Stimulated activated CD4-positive, alpha-beta T cell treated with anti-CD3 and anti-CD28 coated beads, Interleukin-12 subunit alpha, Interleukin-12 subunit beta, amount 100 ng/mL, for 4 hours (primary cell): ENCODE data around the gene STAB1.

ENCODE experiments used
- DNase-seq: peaks from one replicate; pipeline ENCODE4 v3.0.0-alpha.2; 2020

STAB1 gene

GRCh38 chr3:52458031-52458760 lies 36.9 kb upstream of the STAB1 start:
- no peak for DNase-seq

GRCh38 chr3:52458770-52459545 lies 36.2 kb upstream of the STAB1 start:
- DNase-seq, result no peak

- DNase-seq, result no peak
Measured at GRCh38 chr3:52461874-52462273, 33.3 kb upstream of the STAB1 start.

- no peak for DNase-seq
Measured at GRCh38 chr3:52463416-52463815, 31.7 kb upstream of the STAB1 start.

GRCh38 chr3:52468336-52468735 lies 26.8 kb upstream of the STAB1 start:
- no peak for DNase-seq

- no peak for DNase-seq
Measured at GRCh38 chr3:52469001-52469400, 26.1 kb upstream of the STAB1 start.

- DNase-seq, result no peak
Measured at GRCh38 chr3:52470920-52471319, 24.2 kb upstream of the STAB1 start.

- peak; percentile 29 for DNase-seq
Measured at GRCh38 chr3:52471371-52472238, 23.5 kb upstream of the STAB1 start.

- DNase-seq, result no peak
Measured at GRCh38 chr3:52472239-52473000, 22.7 kb upstream of the STAB1 start.

GRCh38 chr3:52473026-52473425 lies 22.1 kb upstream of the STAB1 start:
- DNase-seq, result no peak

- DNase-seq, result no peak
Measured at GRCh38 chr3:52477076-52477795, 17.9 kb upstream of the STAB1 start.

GRCh38 chr3:52477796-52478095 lies 17.4 kb upstream of the STAB1 start:
- no peak for DNase-seq

- no peak for DNase-seq
Measured at GRCh38 chr3:52479037-52479876, 15.9 kb upstream of the STAB1 start.

GRCh38 chr3:52479877-52480575 lies 15.1 kb upstream of the STAB1 start:
- no peak for DNase-seq

- DNase-seq, result no peak
Measured at GRCh38 chr3:52480768-52481715, 14.1 kb upstream of the STAB1 start.

GRCh38 chr3:52481819-52482521 lies 13.2 kb upstream of the STAB1 start:
- DNase-seq, result no peak

GRCh38 chr3:52483081-52483480 lies 12.1 kb upstream of the STAB1 start:
- no peak for DNase-seq

GRCh38 chr3:52483577-52484381 lies 11.4 kb upstream of the STAB1 start:
- DNase-seq, result no peak
